ENCODE measurements around the gene C20orf141.

Gene C20orf141

DNA sequence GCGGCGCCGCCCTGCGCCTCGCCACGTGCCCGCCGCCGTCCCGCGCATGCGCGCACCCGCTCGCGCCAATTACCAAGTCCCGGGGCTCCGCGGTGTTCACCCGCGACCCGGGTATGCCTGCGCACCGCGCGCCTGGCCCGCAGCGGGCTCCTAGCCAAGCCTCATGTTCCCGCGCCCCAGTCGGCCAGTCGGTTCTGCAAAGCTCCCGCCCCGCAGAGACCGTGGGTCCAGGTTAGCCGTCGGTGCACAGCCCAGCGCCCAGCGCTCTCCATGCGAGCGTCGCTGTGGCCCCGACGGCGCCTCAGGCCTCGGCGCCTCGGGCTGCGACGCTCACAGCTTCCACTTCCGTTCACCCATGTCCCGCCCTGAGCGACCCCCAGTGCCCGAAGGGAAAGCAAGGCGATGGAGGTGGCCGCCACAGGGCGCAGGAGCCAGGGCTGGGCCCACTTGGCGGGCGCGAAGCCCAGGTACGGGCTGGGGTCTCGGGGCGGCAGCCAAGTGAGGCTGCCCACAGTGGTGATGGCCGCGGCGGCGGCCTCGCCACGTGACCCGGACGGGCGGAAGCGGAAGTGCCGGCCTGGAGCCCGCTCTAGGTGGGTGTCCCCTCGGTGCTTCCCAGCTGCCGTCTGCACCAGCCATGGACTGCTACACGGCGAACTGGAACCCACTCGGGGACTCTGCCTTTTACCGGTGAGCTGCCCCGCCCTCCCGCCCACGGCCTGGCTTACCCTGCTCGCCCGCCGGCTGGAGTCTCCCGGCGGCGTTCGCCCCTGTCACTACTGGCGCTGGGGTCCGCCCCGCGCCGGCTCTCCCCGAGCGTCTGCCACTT, 25.6 kb downstream of the C20orf141 start, which contains the start of the genes PCED1A and VPS16:
Gene PCED1A (minus strand): TSS at position 518 of the 829 bp plus-strand sequence. CDS start 743 bp downstream, outside the sequence.
Gene VPS16 (plus strand): TSS at position 608 of the 829 bp plus-strand sequence. CDS start 30 bp downstream, at position 638.
- H3K4me3 ChIP-seq (ENCODE audit: low read length, poor library complexity, severe bottlenecking): peak within 1 kb of the TSS; percentile 93
- TF ChIP-seq, protein P1, sequence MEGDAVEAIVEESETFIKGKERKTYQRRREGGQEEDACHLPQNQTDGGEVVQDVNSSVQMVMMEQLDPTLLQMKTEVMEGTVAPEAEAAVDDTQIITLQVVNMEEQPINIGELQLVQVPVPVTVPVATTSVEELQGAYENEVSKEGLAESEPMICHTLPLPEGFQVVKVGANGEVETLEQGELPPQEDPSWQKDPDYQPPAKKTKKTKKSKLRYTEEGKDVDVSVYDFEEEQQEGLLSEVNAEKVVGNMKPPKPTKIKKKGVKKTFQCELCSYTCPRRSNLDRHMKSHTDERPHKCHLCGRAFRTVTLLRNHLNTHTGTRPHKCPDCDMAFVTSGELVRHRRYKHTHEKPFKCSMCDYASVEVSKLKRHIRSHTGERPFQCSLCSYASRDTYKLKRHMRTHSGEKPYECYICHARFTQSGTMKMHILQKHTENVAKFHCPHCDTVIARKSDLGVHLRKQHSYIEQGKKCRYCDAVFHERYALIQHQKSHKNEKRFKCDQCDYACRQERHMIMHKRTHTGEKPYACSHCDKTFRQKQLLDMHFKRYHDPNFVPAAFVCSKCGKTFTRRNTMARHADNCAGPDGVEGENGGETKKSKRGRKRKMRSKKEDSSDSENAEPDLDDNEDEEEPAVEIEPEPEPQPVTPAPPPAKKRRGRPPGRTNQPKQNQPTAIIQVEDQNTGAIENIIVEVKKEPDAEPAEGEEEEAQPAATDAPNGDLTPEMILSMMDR (conservative IDR thresholded peaks at IDR 0.05; ENCODE audit: low read length): no peak
- TF ChIP-seq EZH2phosphoT487 (IDR thresholded peaks at IDR 0.05; ENCODE audit: borderline replicate concordance): no peak

DNA sequence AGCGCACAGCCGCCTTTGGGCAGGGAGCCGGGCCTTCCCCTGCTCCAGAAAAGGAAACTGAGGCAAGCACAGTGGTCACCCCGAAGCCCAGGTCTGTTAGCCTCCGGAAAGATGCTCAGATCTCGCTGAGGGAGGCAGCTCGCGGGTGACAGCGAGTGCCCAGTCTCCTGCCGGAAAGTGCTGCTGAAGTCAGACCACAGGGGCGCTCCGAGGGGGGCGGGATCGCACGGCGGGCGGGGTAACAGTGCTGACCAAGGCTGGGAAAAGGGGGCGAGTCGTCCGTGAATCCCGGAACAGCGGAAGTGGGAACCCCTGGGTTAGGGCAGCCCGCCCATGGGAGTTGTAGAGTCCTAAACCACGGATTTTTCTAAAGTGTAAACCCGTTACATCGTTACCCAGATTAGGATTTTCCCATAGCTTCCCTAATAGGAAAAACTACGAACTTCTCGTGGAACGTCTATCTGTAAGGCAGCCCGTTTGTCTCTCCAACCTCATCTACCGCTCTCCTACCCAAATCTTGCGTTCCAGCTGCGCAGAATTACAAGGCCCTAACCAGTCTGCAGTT, 26.3 kb downstream of the C20orf141 start:
- peak overlapping the region; percentile 93 for H3K4me3 ChIP-seq (ENCODE audit: low read length, poor library complexity, severe bottlenecking)
- no peaks in the 10 kb centered on the region for H4K20me1 ChIP-seq (ENCODE audit: insufficient read depth, low read length, poor library complexity, severe bottlenecking)
- no peaks in the 10 kb centered on the region for H3K9me3 ChIP-seq (ENCODE audit: insufficient read depth, low read depth, low read length)
- TF ChIP-seq EZH2phosphoT487 (IDR thresholded peaks at IDR 0.05; ENCODE audit: borderline replicate concordance): no peak
- TF ChIP-seq, protein P1 (conservative IDR thresholded peaks at IDR 0.05; ENCODE audit: low read length): no peak
- peak overlapping the region; percentile 80 for H2AFZ ChIP-seq (ENCODE audit: low read length)
- no peaks in the 10 kb centered on the region for H3K36me3 ChIP-seq (ENCODE audit: insufficient read depth, low read length)
- H3F3A ChIP-seq (ENCODE audit: low read depth): no peaks in the 10 kb centered on the region
- peaks cover 33% of the 10 kb centered on the region for H3K4me1 ChIP-seq (ENCODE audit: insufficient read depth, low read length, poor library complexity, severe bottlenecking)
- peaks cover 30% of the 10 kb centered on the region; the same call in 1 of the 2 replicates for H3K79me2 ChIP-seq (ENCODE audit: insufficient read depth, low read length)
- H3K4me2 ChIP-seq (ENCODE audit: low read depth, low read length, poor library complexity, severe bottlenecking): peak overlapping the region; percentile 84
- H3K27me3 ChIP-seq (ENCODE audit: insufficient read depth, low read length, poor library complexity, severe bottlenecking): no peaks in the 10 kb centered on the region
- peak overlapping the region; percentile 85 for H3K9ac ChIP-seq (ENCODE audit: low read depth, low read length, poor library complexity, severe bottlenecking)
- no peaks in the 10 kb centered on the region for H3K9me2 ChIP-seq (replicated peaks; ENCODE audit: low read depth, low read length)

More for the DNA sequence above, 25.6 kb downstream of the C20orf141 start, which contains the start of the genes PCED1A and VPS16:
- Histone ChIP-seq H3F3A (ENCODE audit: low read depth) (no peaks in the 10 kb centered on the region), H2AFZ (ENCODE audit: low read length) (peak within 1 kb of the TSS; percentile 99), H3K4me2 (ENCODE audit: low read depth, low read length, poor library complexity, severe bottlenecking) (peak within 1 kb of the TSS; percentile 90), H3K9me3 (ENCODE audit: insufficient read depth, low read depth, low read length) (no peaks in the 10 kb centered on the region), H4K20me1 (ENCODE audit: insufficient read depth, low read length, poor library complexity, severe bottlenecking) (no peaks in the 10 kb centered on the region), H3K9me2 (replicated peaks; ENCODE audit: low read depth, low read length) (no peaks in the 10 kb centered on the region), H3K9ac (ENCODE audit: low read depth, low read length, poor library complexity, severe bottlenecking) (peak within 1 kb of the TSS; percentile 85), H3K27me3 (ENCODE audit: insufficient read depth, low read length, poor library complexity, severe bottlenecking) (no peaks in the 10 kb centered on the region), H3K4me1 (ENCODE audit: insufficient read depth, low read length, poor library complexity, severe bottlenecking) (peaks cover 33% of the 10 kb centered on the region), H3K36me3 (ENCODE audit: insufficient read depth, low read length) (no peaks in the 10 kb centered on the region), H3K79me2 (ENCODE audit: insufficient read depth, low read length) (peaks cover 30% of the 10 kb centered on the region; the same call in 1 of the 2 replicates)

DNA sequence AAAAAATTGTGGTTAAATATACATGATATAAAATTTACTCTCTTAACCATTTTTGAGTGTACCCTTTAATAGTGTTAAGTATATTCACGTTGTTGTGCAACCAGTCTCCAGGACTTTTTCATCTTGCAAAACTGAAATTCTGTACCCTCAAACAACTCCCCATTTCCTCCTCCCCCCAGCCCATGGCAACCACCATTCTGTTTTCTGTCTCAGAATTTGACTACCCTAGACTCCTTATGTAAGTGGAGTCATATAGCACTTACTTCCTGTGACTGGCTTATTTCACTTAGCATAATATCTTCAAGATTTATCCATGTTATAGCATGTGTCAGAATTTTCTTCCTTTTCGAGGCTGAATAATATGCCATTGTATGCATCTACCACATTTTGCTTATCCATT, 30.8 kb downstream of the C20orf141 start:
- Histone ChIP-seq H3K4me1 (ENCODE audit: insufficient read depth, low read length, poor library complexity, severe bottlenecking) (peaks cover 24% of the 10 kb centered on the region), H3K9ac (ENCODE audit: low read depth, low read length, poor library complexity, severe bottlenecking) (no peak overlapping the region), H3K79me2 (ENCODE audit: insufficient read depth, low read length) (peaks cover 16% of the 10 kb centered on the region; the same call in 1 of the 2 replicates), H3K4me2 (ENCODE audit: low read depth, low read length, poor library complexity, severe bottlenecking) (no peak overlapping the region), H4K20me1 (ENCODE audit: insufficient read depth, low read length, poor library complexity, severe bottlenecking) (no peaks in the 10 kb centered on the region), H3K9me2 (replicated peaks; ENCODE audit: low read depth, low read length) (no peaks in the 10 kb centered on the region), H3K36me3 (ENCODE audit: insufficient read depth, low read length) (no peaks in the 10 kb centered on the region), H2AFZ (ENCODE audit: low read length) (no peak overlapping the region), H3K9me3 (ENCODE audit: insufficient read depth, low read depth, low read length) (no peaks in the 10 kb centered on the region), H3F3A (ENCODE audit: low read depth) (no peaks in the 10 kb centered on the region), H3K27me3 (ENCODE audit: insufficient read depth, low read length, poor library complexity, severe bottlenecking) (no peaks in the 10 kb centered on the region), H3K4me3 (ENCODE audit: low read length, poor library complexity, severe bottlenecking) (no peak overlapping the region)
- no peak for TF ChIP-seq EZH2phosphoT487 (IDR thresholded peaks at IDR 0.05; ENCODE audit: borderline replicate concordance)
- TF ChIP-seq, protein P1 (conservative IDR thresholded peaks at IDR 0.05; ENCODE audit: low read length): no peak
